GM12874 (cell line): ENCODE measurements around the gene FLRT1.

Source experiments
- TF ChIP-seq, protein P1 (sequence below): IDR thresholded peaks from 2 replicates; pipeline ENCODE4 v1.5.1; 2011; ENCODE audit warnings: low read depth, mild to moderate bottlenecking, control low read depth, low read length, moderate library complexity; ENCODE audit not compliant: insufficient read depth

Gene FLRT1

DNA sequence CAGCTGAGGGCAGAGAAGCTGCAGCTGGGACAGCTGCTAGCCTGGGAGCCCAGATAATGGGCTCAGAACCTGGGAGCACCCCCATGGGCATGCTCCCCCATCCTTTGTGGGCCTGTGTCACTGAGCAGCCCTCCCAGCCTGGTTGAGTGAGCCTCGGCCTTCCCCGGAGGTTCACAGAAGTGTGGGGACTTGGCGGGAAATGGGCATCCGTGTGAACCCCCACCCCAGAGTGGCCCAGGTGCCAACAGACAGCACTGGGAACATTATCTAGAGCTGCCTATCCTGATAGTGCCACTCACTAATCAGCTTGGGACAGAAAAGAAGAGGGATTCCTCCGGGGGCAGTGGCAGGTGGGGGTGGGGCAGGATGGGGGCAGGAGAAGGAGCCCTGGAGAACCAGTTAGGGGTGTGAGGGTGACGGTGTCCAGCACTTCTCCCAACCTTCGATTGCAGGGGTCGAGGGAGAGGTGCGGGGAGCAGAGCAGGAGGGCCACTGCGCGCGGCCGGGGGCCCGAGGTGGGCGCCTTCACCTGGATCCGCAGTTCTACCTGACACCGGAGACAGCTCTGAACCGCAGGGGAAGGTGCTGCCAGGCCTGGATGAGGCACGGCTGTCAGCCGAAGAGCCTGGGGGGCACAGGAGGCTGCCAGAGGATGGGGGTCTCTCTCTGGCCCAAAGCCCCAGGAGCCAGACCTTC, 33.1 kb downstream of the FLRT1 start:
- TF ChIP-seq, protein P1, sequence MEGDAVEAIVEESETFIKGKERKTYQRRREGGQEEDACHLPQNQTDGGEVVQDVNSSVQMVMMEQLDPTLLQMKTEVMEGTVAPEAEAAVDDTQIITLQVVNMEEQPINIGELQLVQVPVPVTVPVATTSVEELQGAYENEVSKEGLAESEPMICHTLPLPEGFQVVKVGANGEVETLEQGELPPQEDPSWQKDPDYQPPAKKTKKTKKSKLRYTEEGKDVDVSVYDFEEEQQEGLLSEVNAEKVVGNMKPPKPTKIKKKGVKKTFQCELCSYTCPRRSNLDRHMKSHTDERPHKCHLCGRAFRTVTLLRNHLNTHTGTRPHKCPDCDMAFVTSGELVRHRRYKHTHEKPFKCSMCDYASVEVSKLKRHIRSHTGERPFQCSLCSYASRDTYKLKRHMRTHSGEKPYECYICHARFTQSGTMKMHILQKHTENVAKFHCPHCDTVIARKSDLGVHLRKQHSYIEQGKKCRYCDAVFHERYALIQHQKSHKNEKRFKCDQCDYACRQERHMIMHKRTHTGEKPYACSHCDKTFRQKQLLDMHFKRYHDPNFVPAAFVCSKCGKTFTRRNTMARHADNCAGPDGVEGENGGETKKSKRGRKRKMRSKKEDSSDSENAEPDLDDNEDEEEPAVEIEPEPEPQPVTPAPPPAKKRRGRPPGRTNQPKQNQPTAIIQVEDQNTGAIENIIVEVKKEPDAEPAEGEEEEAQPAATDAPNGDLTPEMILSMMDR: no peak

DNA sequence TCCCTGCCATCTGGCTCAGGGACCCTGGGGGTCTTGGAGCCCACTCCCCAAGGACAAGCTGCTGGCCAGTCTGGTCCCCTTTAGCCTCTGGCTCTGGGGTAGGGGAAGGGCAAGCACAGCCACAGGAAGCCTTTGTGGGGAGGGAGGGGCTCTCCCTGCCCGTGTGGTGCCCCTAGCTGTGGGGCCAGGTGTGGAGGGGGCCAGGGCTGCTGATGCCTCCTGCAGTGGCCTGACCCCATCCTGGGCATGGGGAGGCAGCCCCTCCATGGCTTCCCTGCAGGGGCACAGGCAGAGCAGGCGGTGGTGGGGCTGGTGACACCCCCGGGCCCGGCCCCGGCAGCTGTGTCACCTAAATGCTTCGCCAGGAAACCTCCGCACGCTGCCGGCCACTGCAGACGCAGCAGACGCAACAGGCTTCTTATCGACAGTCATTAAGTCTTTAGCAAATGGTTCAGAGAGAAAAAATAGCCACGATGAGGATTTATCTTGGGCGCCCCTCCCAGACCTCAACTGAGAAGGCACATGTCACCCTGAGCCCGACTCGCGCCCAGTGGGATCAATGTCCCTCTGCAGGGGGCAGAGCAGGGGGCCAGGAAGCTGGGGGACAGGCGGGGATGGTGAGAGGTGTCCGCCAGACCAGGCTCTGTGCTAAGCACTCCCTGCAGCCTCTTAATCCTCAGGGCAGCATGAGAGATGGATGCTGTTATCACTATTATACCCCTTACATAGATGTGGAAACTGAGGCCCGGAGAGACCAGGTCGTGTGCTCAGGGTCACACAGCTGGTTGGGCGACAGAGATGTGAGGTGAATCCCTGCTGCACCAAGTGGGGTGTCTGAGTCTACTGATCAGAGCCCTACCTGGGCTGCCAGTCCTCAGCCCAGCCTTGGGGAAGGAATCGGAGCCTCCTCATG, 33.9 kb downstream of the FLRT1 start:
- TF ChIP-seq, protein P1: no peak

DNA sequence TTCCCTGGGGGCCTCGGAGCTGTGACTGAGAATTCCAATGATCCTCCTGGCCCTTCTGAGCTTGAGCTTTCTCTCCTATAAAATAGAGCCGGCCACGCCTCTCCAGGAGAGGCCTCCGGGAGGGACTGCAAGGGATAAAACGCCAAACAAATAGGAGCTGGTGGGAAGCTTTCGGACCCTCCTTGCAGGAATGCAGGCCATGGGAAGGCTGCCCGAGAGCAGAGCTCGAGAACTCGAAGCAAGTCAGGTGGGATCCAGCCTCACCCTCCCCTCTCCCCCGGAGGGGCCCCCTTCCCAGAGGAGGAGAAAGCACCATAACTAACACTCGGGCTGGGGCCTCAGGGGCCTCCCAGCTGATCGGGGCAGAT, 34.6 kb downstream of the FLRT1 start:
- TF ChIP-seq, protein P1: no peak

DNA sequence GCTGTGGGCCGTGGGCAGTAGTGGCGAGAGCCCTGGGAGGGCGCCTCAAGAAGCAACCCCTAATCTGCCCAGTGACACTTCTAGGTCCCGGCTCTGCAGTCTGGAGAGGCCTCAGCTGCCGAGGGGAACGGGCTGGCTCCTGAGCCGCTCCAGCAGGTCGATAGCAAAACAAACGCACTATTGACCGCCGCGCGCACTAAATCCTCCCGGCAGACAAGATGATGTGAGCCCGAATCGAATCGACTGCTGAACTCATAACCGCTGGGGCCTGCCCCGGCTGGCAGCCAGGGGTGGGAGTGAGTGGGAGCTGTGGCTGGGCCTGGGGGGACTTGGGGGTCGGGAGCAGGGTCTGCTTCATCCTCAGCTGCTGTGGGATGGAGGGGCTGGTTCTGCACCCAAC, 36.1 kb downstream of the FLRT1 start:
- TF ChIP-seq, protein P1: no peak

DNA sequence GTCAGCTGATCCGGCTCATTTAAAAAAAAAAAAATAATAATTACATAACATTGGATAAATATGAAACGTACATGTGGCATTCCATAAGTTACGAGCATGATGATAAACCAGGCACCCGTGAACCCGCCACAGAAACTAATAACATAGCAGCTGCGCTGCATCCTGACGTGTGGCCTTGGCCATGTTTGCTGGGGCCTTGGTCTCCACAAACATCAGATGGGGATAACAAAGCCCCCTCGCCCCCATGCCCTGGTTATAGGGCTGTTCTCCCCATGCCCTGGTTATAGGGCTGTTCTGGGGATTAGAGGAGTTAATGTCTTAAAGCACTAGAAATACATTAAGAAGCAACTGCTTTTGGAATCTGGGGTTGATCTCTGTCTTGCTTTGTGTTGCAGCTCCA, 36.7 kb downstream of the FLRT1 start:
- TF ChIP-seq, protein P1: no peak

DNA sequence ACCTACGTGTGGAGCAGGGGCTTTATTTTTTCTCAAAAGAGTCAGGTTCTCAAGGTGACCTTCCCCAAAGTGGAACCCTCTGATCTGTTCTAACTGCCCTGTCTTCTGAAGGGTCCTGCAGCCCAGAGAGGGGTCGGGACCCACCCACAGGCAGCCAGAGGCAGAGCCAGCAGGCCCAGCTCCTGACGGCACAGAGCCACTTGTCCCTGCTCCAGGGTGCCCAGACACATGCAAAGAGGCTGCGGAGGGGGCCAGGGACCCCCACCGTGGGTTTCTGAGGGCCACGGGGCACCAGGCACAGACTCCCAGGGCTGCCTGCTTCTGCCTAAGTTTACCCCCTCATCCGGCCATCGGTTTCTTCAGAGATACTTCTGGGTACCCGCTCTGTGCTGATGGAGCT, 37.1 kb downstream of the FLRT1 start:
- TF ChIP-seq, protein P1: no peak

DNA sequence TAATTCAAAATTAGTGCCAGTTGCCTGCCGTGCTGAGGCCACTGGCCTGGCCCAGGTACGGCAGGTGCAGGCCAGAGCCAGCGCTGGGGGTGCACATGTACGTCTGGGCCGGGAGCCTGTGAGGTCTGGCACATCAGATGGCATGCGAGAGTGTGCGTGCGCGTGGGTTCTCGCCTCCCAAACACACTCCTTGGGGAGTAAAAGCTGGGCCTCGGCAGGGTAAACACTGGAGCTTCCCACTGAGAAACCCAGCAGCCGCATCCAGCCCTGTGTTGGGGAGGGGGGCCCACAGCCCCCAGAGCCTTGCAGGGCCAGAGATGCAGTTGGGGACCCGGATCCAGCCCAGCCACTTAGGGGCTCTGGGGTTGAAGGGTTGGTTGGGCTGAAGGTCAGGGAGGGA, 37.8 kb downstream of the FLRT1 start:
- TF ChIP-seq, protein P1: no peak
